Left ventricle myocardium inferior (tissue), 1 donor: ENCODE measurements around the gene PEX14. TPM values are rescaled to one million over a fixed set of nuclear protein-coding genes. Genes with fewer than 3 reads are reported as not detected.
A peak's percentile ranks its signal among the peaks of the same experiment; 100 is the strongest.
"Not testable (repeated sequence)": the region's sequence is repeated elsewhere in the genome, so short reads cannot be mapped to it uniquely, and the experiment has no call there.

Source experiments
- DNase-seq: peaks from one replicate; pipeline ENCODE4 v3.0.0-alpha.2; 2020
- H3K27ac ChIP-seq: fragments of 200-600 bp; replicated peaks from 2 replicates; pipeline ENCODE4 v1.8.0; 2021
- H3K27me3 ChIP-seq: fragments of 200-600 bp; 2 replicates; pipeline ENCODE4 v1.8.0; 2021; ENCODE audit warnings: low read depth
- H3K36me3 ChIP-seq: fragments of 200-600 bp; 2 replicates; pipeline ENCODE4 v1.8.0; 2021
- H3K4me1 ChIP-seq: fragments of 200-600 bp; 2 replicates; pipeline ENCODE4 v1.8.0; 2021
- H3K4me3 ChIP-seq: fragments of 200-600 bp; 2 replicates; pipeline ENCODE4 v1.8.0; 2021; ENCODE audit warnings: mild to moderate bottlenecking, moderate library complexity
- H3K9me3 ChIP-seq: fragments of 200-600 bp; replicated peaks from 2 replicates; pipeline ENCODE4 v1.8.0; 2021
- CTCF ChIP-seq: fragments of 200-600 bp; IDR thresholded peaks from 2 replicates; pipeline ENCODE4 v1.8.0; 2021; ENCODE audit warnings: antibody characterized with exemption, mild to moderate bottlenecking, borderline replicate concordance
- intact Hi-C: fragments of 100-400 bp; cut with micrococcal nuclease; formaldehyde crosslinking; loops from one replicate; pipeline ENCODE4 v1.11.0; 2022
- total RNA-seq: library from RNA; stranded (reverse); fragmentation: NEBNext Ultra II Directional; extraction: Animal tissue kit (Norgen Biotek cat#: 25700); gene quantifications from one replicate; pipeline ENCODE4 v1.2.1, GENCODE V29; 2021
- donor health status: DM: no; HTN: yes; CAD: no; lungs with severe emphysema.

The PEX14 gene
- total RNA-seq, 1 donor from 2014 or later, result 20.8 TPM

DNA sequence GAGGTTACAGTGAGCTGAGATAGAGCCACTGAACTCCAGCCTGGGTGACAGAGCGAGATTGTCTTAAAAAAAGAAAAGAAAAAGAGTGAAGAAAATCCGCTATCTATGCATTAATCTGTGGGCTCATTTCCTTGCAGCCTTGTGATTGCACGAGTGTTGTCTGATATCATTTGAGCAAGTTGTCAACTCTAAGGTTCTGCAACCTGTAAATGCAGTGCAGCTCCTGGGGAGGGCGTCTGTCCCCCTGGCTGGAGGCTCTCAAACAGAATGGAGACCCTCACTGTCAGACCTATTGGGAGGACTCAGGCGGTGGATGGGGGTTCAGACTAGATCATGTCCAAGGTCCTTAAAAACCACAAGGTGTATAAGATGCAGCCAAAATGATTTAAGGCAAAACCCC, 18.7 kb upstream of the PEX14 start:
- peaks cover 7% of the 10 kb centered on the region for H3K36me3 ChIP-seq
- H3K4me3 ChIP-seq, result no peak overlapping the region
- H3K27me3 ChIP-seq, result no peaks in the 10 kb centered on the region
- peaks cover 19% of the 10 kb centered on the region for H3K4me1 ChIP-seq
- no peak for TF ChIP-seq CTCF
- H3K27ac ChIP-seq, result no peak overlapping the region
- intact Hi-C loops, result no loop called here
- no peaks in the 10 kb centered on the region for H3K9me3 ChIP-seq
- no peak for DNase-seq

GRCh38 chr1:10456661-10457060, 18.1 kb upstream of the PEX14 start:
- peaks cover 18% of the 10 kb centered on the region for H3K4me1 ChIP-seq
- H3K9me3 ChIP-seq, result no peaks in the 10 kb centered on the region
- peaks cover 13% of the 10 kb centered on the region for H3K36me3 ChIP-seq
- H3K4me3 ChIP-seq, result no peak overlapping the region
- intact Hi-C loops, result no loop called here
- TF ChIP-seq CTCF, result no peak
- no peak overlapping the region for H3K27ac ChIP-seq
- no peaks in the 10 kb centered on the region for H3K27me3 ChIP-seq
- no peak for DNase-seq

DNA sequence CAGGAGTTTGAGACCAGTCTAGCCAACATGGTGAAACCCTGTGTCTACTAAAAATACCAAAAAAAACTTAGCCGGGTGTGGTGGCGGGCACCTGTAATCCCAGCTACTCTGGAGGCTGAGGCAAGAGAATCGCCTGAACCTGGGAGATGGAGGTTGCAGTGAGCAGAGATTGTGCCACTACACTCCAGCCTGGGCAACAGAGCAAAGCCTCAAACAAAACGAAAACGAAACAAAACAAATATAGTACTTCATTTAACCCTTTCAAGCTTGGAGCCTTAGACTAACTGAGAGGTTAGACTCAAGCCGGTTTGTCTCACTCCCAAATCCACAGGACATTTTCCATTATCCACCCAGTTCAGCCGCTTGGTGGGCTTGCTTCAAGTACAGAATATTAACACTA, 17.3 kb upstream of the PEX14 start:
- H3K27me3 ChIP-seq, intact Hi-C loops, DNase-seq, H3K9me3 ChIP-seq, H3K4me3 ChIP-seq: not testable (repeated sequence)
- peaks cover 18% of the 10 kb centered on the region for H3K4me1 ChIP-seq
- H3K36me3 ChIP-seq, result peaks cover 21% of the 10 kb centered on the region
- peak overlapping the region; percentile 5 for H3K27ac ChIP-seq

DNA sequence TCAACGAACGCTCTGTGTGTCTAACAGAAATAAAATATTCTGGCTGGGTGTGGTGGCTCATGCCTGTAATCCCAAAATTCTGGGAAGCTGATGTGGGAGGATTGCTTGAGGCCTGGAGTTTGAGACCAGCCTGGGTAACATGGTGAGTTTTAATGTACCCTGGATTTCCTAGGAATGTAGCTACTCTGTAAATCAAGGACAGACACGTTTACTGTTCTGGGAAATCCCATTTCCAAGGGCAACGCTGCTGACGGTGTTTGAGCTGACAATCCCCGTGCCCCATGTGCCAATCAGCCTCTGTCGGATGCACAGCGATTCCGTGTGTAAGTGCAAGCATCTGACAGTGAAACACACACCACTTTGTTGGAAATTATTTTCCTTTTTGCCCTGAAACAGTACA, 16.9 kb upstream of the PEX14 start:
- DNase-seq, result no peak
- peaks cover 18% of the 10 kb centered on the region for H3K4me1 ChIP-seq
- H3K36me3 ChIP-seq, result peaks cover 26% of the 10 kb centered on the region
- H3K27me3 ChIP-seq, result no peaks in the 10 kb centered on the region
- TF ChIP-seq CTCF, result no peak
- peak overlapping the region; percentile 5 for H3K27ac ChIP-seq
- no peak overlapping the region for H3K4me3 ChIP-seq
- intact Hi-C loops, result no loop called here
- no peaks in the 10 kb centered on the region for H3K9me3 ChIP-seq

GRCh38 chr1:10459184-10459583, 15.6 kb upstream of the PEX14 start:
- H3K36me3 ChIP-seq, result peaks cover 39% of the 10 kb centered on the region
- no peak for DNase-seq
- no peaks in the 10 kb centered on the region for H3K27me3 ChIP-seq
- no peak overlapping the region for H3K4me3 ChIP-seq
- H3K4me1 ChIP-seq, result peaks cover 18% of the 10 kb centered on the region
- intact Hi-C loops, result no loop called here
- no peak overlapping the region for H3K27ac ChIP-seq
- TF ChIP-seq CTCF, result no peak
- H3K9me3 ChIP-seq, result no peaks in the 10 kb centered on the region

- Histone ChIP-seq H3K4me3 (no peak overlapping the region), H3K4me1 (peaks cover 12% of the 10 kb centered on the region), H3K36me3 (peaks cover 77% of the 10 kb centered on the region), H3K27me3 (no peaks in the 10 kb centered on the region), H3K9me3 (no peaks in the 10 kb centered on the region), H3K27ac (no peak overlapping the region)
- no peak for DNase-seq
- intact Hi-C loops, result no loop called here
- TF ChIP-seq CTCF, result no peak
These were observed 7.7 kb upstream of the PEX14 start for GRCh38 chr1:10467078-10467477.
